WTC11 (cell line): ENCODE results near the gene CHD6. TPM values are rescaled to one million over a fixed set of nuclear protein-coding genes. Genes with fewer than 3 reads are reported as not detected.

Experiments used
- ATAC-seq: fragments of 200-7000 bp; cut with Tn5 transposase; 2 replicates; pipeline ENCODE4 v1.10.0; 2021; ENCODE audit warnings: mild to moderate bottlenecking, moderate library complexity
- CTCF ChIA-PET: fragments of 300-600 bp; sonication (Branson Sonifier 250); formaldehyde crosslinking; loops from one replicate; lab custom pipeline; 2021; ENCODE audit warnings: antibody characterized with exemption; lab: Charles Lee
- POLR2A ChIA-PET: fragments of 350-600 bp; sonication (Branson Sonifier 250); formaldehyde crosslinking; loops from one replicate; lab custom pipeline; 2021; ENCODE audit warnings: antibody characterized with exemption; lab: Charles Lee
- DNase-seq: peaks from one replicate; pipeline ENCODE4 v3.0.0; 2021; ENCODE audit warnings: low spot score
- H3K27ac Mint-ChIP-seq: 2 replicates; pipeline ENCODE4 v1.8.0; 2021; ENCODE audit warnings: mixed read lengths
- H3K27me3 Mint-ChIP-seq: 2 replicates; pipeline ENCODE4 v1.8.0; 2021; ENCODE audit warnings: low read depth, mild to moderate bottlenecking, moderate library complexity, mixed read lengths
- H3K36me3 Mint-ChIP-seq: 2 replicates; pipeline ENCODE4 v1.8.0; 2021; ENCODE audit warnings: mixed read lengths
- H3K4me1 Mint-ChIP-seq: 2 replicates; pipeline ENCODE4 v1.8.0; 2022; ENCODE audit warnings: mixed read lengths
- H3K4me3 Mint-ChIP-seq: 2 replicates; pipeline ENCODE4 v1.8.0; 2021; ENCODE audit warnings: mild to moderate bottlenecking, moderate library complexity, mixed read lengths
- H3K9me3 Mint-ChIP-seq: 2 replicates; pipeline ENCODE4 v1.8.0; 2021; ENCODE audit warnings: mixed read lengths
- CREB1 ChIP-seq: sonication (generic); formaldehyde crosslinking; IDR thresholded peaks from 2 replicates; pipeline ENCODE4 v1.8.0; 2023; ENCODE audit warnings: mild to moderate bottlenecking, missing genetic modification reagents
- CREM ChIP-seq: sonication (generic); formaldehyde crosslinking; IDR thresholded peaks from 2 replicates; pipeline ENCODE4 v1.8.1; 2022; ENCODE audit warnings: mild to moderate bottlenecking, missing genetic modification reagents, moderate library complexity
- E2F5 ChIP-seq: sonication (generic); formaldehyde crosslinking; IDR thresholded peaks from 2 replicates; pipeline ENCODE4 v1.8.1; 2022; ENCODE audit warnings: mild to moderate bottlenecking, moderate library complexity, missing genetic modification reagents
- ELF4 ChIP-seq: sonication (generic); formaldehyde crosslinking; IDR thresholded peaks from 2 replicates; pipeline ENCODE4 v1.8.1; 2022; ENCODE audit warnings: low read depth, mild to moderate bottlenecking, moderate library complexity, missing genetic modification reagents
- EMX1 ChIP-seq: fragments of 250-450 bp; sonication (Bioruptor Pico); IDR thresholded peaks from 2 replicates; pipeline ENCODE4 v1.8.0; 2021; ENCODE audit warnings: mild to moderate bottlenecking
- IRF1 ChIP-seq: sonication (generic); formaldehyde crosslinking; IDR thresholded peaks from 2 replicates; pipeline ENCODE4 v1.8.0; 2023; ENCODE audit warnings: missing genetic modification reagents
- IRF2 ChIP-seq: sonication (generic); formaldehyde crosslinking; IDR thresholded peaks from 2 replicates; pipeline ENCODE4 v1.8.0; 2022; ENCODE audit warnings: low read depth, missing genetic modification reagents, borderline replicate concordance
- JAZF1 ChIP-seq: fragments of 250-450 bp; sonication (Bioruptor Pico); IDR thresholded peaks from 2 replicates; pipeline ENCODE4 v1.9.0; 2021; ENCODE audit warnings: moderate library complexity, mild to moderate bottlenecking, inconsistent platforms
- KAT7 ChIP-seq: sonication (generic); formaldehyde crosslinking; IDR thresholded peaks from 2 replicates; pipeline ENCODE4 v1.8.1; 2023; ENCODE audit warnings: missing genetic modification reagents, mild to moderate bottlenecking, borderline replicate concordance
- NFATC4 ChIP-seq: fragments of 250-450 bp; sonication (Bioruptor Pico); IDR thresholded peaks from 2 replicates; pipeline ENCODE4 v1.9.0; 2021; ENCODE audit warnings: mild to moderate bottlenecking
- NR2C2 ChIP-seq: sonication (generic); formaldehyde crosslinking; IDR thresholded peaks from 2 replicates; pipeline ENCODE4 v1.8.0; 2022; ENCODE audit warnings: mild to moderate bottlenecking, missing genetic modification reagents
- OVOL2 ChIP-seq: fragments of 250-450 bp; sonication (Bioruptor Pico); IDR thresholded peaks from 2 replicates; pipeline ENCODE4 v1.9.0; 2021; ENCODE audit warnings: mild to moderate bottlenecking, borderline replicate concordance
- RORB ChIP-seq: fragments of 250-450 bp; sonication (Bioruptor Pico); IDR thresholded peaks from 2 replicates; pipeline ENCODE4 v1.9.0; 2021; ENCODE audit warnings: mild to moderate bottlenecking
- ZNF281 ChIP-seq: sonication (generic); formaldehyde crosslinking; IDR thresholded peaks from 2 replicates; pipeline ENCODE4 v1.8.0; 2023; ENCODE audit warnings: mild to moderate bottlenecking, missing genetic modification reagents
- ZNF416 ChIP-seq: fragments of 250-450 bp; sonication (Bioruptor Pico); IDR thresholded peaks from 2 replicates; pipeline ENCODE4 v1.9.0; 2021; ENCODE audit warnings: mild to moderate bottlenecking, inconsistent platforms
- ZNF423 ChIP-seq: fragments of 250-450 bp; sonication (Bioruptor Pico); IDR thresholded peaks from 2 replicates; pipeline ENCODE4 v2.1.2; 2022; ENCODE audit warnings: mild to moderate bottlenecking, moderate library complexity
- ZNF512 ChIP-seq: sonication (generic); formaldehyde crosslinking; IDR thresholded peaks from 2 replicates; pipeline ENCODE4 v1.8.1; 2022; ENCODE audit warnings: missing genetic modification reagents, borderline replicate concordance
- ZSCAN18 ChIP-seq: fragments of 250-450 bp; sonication (Bioruptor Pico); IDR thresholded peaks from 2 replicates; pipeline ENCODE4 v2.1.2; 2022; ENCODE audit warnings: mild to moderate bottlenecking, moderate library complexity
- total RNA-seq: library from RNA; stranded (reverse); gene quantifications from 3 replicates; pipeline ENCODE4 v1.2.3, GENCODE V29; 2021
- TF ChIP-seq, protein P1 (sequence below): sonication (generic); formaldehyde crosslinking; IDR thresholded peaks from 2 replicates; pipeline ENCODE4 v1.8.1; 2023; ENCODE audit warnings: mild to moderate bottlenecking, missing genetic modification reagents
- TF ChIP-seq, protein P2 (sequence below): fragments of 200-600 bp; IDR thresholded peaks from 2 replicates; pipeline ENCODE4 v1.8.0; 2022; ENCODE audit warnings: antibody characterized with exemption
- TF ChIP-seq, protein P3 (sequence below): sonication (generic); formaldehyde crosslinking; IDR thresholded peaks from 2 replicates; pipeline ENCODE4 v1.8.1; 2022; ENCODE audit warnings: low read depth, mild to moderate bottlenecking, moderate library complexity, missing genetic modification reagents, borderline replicate concordance

CHD6 gene
- total RNA-seq, 1 experiment from 2014 or later: 52.1 TPM

DNA sequence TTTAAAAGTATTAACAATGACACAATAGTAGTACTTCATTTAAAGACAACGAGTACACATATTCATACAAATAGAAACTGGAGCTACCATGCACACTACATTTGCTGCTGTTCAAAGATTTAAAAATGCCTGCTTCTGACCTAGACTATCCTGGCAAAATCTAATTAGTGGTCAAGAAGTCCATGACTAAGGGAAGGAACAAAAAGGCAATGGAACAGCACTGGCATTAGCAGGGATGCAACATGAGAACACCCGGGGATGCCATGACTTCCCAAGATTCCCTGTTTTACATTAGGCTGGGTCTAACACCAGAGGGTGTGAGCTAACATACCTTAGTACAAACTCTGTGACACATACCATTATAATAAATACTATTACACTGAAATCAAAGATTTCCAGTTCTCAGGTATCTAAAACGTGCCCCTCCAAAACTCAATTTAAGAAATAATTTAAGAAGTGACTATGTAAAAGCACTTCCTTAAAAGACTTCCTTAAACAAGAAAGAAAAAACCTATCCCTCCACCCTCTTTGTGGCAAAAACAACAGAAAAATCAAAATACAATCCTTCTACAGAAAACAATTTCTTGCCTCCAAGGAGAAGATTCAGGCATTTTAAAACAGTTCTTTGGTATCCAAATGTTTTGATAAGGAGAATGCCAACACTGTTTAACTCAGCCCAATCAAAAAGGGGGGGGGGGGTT, 25.5 kb downstream of the CHD6 start:
- DNase-seq (no peak), ATAC-seq (no peak)
- peaks cover 7% of the 10 kb centered on the region for H3K4me1 Mint-ChIP-seq
- H3K9me3 Mint-ChIP-seq: peaks cover 58% of the 10 kb centered on the region
- H3K4me3 Mint-ChIP-seq: no peak overlapping the region
- POLR2A ChIA-PET: no interaction called here
- no peak overlapping the region for H3K27ac Mint-ChIP-seq
- TF ChIP-seq NFATC4 (CRISPR knock-in tag) (no peak), CREB1 (CRISPR knock-in tag) (no peak), OVOL2 (CRISPR knock-in tag) (no peak), ZSCAN18 (no peak), ZNF416 (CRISPR knock-in tag) (no peak), ELF4 (CRISPR knock-in tag) (no peak), E2F5 (no peak), ZNF423 (no peak), KAT7 (CRISPR knock-in tag) (no peak), JAZF1 (CRISPR knock-in tag) (no peak), IRF2 (CRISPR knock-in tag) (no peak), ZNF281 (CRISPR knock-in tag) (no peak), EMX1 (CRISPR knock-in tag) (no peak)
- TF ChIP-seq, protein P1, sequence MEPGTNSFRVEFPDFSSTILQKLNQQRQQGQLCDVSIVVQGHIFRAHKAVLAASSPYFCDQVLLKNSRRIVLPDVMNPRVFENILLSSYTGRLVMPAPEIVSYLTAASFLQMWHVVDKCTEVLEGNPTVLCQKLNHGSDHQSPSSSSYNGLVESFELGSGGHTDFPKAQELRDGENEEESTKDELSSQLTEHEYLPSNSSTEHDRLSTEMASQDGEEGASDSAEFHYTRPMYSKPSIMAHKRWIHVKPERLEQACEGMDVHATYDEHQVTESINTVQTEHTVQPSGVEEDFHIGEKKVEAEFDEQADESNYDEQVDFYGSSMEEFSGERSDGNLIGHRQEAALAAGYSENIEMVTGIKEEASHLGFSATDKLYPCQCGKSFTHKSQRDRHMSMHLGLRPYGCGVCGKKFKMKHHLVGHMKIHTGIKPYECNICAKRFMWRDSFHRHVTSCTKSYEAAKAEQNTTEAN: no peak
- TF ChIP-seq, all 79 proteins: peak for 0
- no peaks in the 10 kb centered on the region for H3K27me3 Mint-ChIP-seq
- H3K36me3 Mint-ChIP-seq: peaks cover 61% of the 10 kb centered on the region
- CTCF ChIA-PET: interaction anchor here (1.9 to 2.3 kb wide), 2 partner anchors 11 to 21 kb away, joined by 5 to 9 read pairs; no protein-coding TSS in a partner anchor

DNA sequence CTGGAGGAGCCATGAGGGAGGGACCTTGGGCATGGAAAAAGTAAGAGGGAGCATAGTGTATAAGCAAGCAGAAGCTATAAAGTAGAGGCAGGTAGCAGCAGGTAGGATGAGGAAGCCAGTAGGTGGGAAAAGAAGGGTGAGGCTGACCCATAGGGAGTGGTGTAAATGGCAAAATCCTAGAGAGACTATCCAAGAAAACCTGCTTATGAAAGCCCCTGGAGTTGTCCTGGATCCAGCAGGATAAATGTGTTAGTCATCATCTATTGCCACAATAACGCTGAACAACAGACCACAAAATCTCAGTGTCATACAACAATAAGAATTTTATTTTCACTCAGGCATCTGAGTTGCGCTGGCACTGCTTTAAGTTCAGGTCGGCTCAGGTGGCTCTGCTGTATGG, 30.2 kb downstream of the CHD6 start:
- Mint-ChIP-seq H3K4me3 (no peak overlapping the region), H3K27ac (no peak overlapping the region), H3K27me3 (no peaks in the 10 kb centered on the region), H3K9me3 (peaks cover 32% of the 10 kb centered on the region), H3K4me1 (peaks cover 10% of the 10 kb centered on the region), H3K36me3 (peaks cover 43% of the 10 kb centered on the region)
- DNase-seq (no peak), ATAC-seq (no peak)
- ChIA-PET POLR2A (no interaction called here), CTCF (no interaction called here)
- TF ChIP-seq IRF1 (CRISPR knock-in tag) (no peak), ZNF512 (no peak), IRF2 (CRISPR knock-in tag) (no peak), RORB (CRISPR knock-in tag) (no peak), NR2C2 (CRISPR knock-in tag) (no peak), JAZF1 (CRISPR knock-in tag) (no peak), CREM (CRISPR knock-in tag) (no peak)
- TF ChIP-seq, protein P2, sequence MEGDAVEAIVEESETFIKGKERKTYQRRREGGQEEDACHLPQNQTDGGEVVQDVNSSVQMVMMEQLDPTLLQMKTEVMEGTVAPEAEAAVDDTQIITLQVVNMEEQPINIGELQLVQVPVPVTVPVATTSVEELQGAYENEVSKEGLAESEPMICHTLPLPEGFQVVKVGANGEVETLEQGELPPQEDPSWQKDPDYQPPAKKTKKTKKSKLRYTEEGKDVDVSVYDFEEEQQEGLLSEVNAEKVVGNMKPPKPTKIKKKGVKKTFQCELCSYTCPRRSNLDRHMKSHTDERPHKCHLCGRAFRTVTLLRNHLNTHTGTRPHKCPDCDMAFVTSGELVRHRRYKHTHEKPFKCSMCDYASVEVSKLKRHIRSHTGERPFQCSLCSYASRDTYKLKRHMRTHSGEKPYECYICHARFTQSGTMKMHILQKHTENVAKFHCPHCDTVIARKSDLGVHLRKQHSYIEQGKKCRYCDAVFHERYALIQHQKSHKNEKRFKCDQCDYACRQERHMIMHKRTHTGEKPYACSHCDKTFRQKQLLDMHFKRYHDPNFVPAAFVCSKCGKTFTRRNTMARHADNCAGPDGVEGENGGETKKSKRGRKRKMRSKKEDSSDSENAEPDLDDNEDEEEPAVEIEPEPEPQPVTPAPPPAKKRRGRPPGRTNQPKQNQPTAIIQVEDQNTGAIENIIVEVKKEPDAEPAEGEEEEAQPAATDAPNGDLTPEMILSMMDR: no peak
- TF ChIP-seq, protein P3, sequence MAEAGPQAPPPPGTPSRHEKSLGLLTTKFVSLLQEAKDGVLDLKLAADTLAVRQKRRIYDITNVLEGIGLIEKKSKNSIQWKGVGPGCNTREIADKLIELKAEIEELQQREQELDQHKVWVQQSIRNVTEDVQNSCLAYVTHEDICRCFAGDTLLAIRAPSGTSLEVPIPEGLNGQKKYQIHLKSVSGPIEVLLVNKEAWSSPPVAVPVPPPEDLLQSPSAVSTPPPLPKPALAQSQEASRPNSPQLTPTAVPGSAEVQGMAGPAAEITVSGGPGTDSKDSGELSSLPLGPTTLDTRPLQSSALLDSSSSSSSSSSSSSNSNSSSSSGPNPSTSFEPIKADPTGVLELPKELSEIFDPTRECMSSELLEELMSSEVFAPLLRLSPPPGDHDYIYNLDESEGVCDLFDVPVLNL (CRISPR knock-in tag): no peak
